Measurements from ENCODE around the gene ORAI3. TPM values are rescaled to one million over a fixed set of nuclear protein-coding genes. Genes with fewer than 3 reads are reported as not detected.

The ORAI3 gene
- total and polyA plus RNA-seq, 2 of the 13 experiments (the other 11 are each of a cell fraction or from before 2014, with no cell fraction given) = 11.4 to 32.0 TPM

GRCh38 chr16:30953111-30953510 lies 4.2 kb downstream of the ORAI3 start (continued):
- TF ChIP-seq ZBTB40 (IDR thresholded peaks at IDR 0.05) = no peak
- TF ChIP-seq ZBTB40 (CRISPR knock-in tag; IDR thresholded peaks at IDR 0.05) = no peak
- TF ChIP-seq SNAPC2 (CRISPR knock-in tag; IDR thresholded peaks at IDR 0.05) = no peak
- TF ChIP-seq MATR3 (CRISPR knock-in tag; IDR thresholded peaks at IDR 0.05) = no peak
- TF ChIP-seq NKX3-1 (CRISPR knock-in tag; IDR thresholded peaks at IDR 0.05) = no peak
- TF ChIP-seq ZNF781 (CRISPR knock-in tag; IDR thresholded peaks at IDR 0.05; ENCODE audit: borderline replicate concordance, not compliant biosample characterization) = peak; percentile 14
- TF ChIP-seq HDAC1 (CRISPR knock-in tag; IDR thresholded peaks at IDR 0.05) = no peak
- TF ChIP-seq CBX1 (IDR thresholded peaks at IDR 0.05; ENCODE audit: low read depth) = no peak
- TF ChIP-seq ZSCAN29 (CRISPR knock-in tag; conservative IDR thresholded peaks at IDR 0.05) = no peak
- TF ChIP-seq ZNF790 (CRISPR knock-in tag; IDR thresholded peaks at IDR 0.05; ENCODE audit: borderline replicate concordance) = no peak
- TF ChIP-seq ZNF549 (CRISPR knock-in tag; IDR thresholded peaks at IDR 0.05) = no peak
- no peak for TF ChIP-seq HIC2 (CRISPR knock-in tag; IDR thresholded peaks at IDR 0.05; ENCODE audit: low read depth)
- 0 out of 2 replicates have a peak, but pooled peaks have one; percentile 11 for TF ChIP-seq CAMTA2 (CRISPR knock-in tag; IDR thresholded peaks at IDR 0.05; ENCODE audit: borderline replicate concordance)
- TF ChIP-seq ZBTB1 (CRISPR knock-in tag; IDR thresholded peaks at IDR 0.05; ENCODE audit: borderline replicate concordance) = no peak
- no peak for TF ChIP-seq IRF9 (CRISPR knock-in tag; IDR thresholded peaks at IDR 0.05; ENCODE audit: borderline replicate concordance)
- TF ChIP-seq DNMT3B (CRISPR knock-in tag; conservative IDR thresholded peaks at IDR 0.05) = no peak
- TF ChIP-seq MAZ (IDR thresholded peaks at IDR 0.05; ENCODE audit: borderline replicate concordance, low read depth, low read length) = no peak
- TF ChIP-seq MAZ (CRISPR knock-in tag; IDR thresholded peaks at IDR 0.05; ENCODE audit: low read depth) = 0 out of 2 replicates have a peak, but pooled peaks have one; percentile 15
- no peak for TF ChIP-seq PRPF4 (IDR thresholded peaks at IDR 0.05; ENCODE audit: low read depth, low read length, poor library complexity, severe bottlenecking)
- no peak for TF ChIP-seq ZNF652 (CRISPR knock-in tag; IDR thresholded peaks at IDR 0.05; ENCODE audit: borderline replicate concordance, low read depth)
